Measurements from ENCODE around the gene CCDC97. TPM values are rescaled to one million over a fixed set of nuclear protein-coding genes. Genes with fewer than 3 reads are reported as not detected.

The CCDC97 gene
- total RNA-seq, 1 donor, result 9.0 TPM

DNA sequence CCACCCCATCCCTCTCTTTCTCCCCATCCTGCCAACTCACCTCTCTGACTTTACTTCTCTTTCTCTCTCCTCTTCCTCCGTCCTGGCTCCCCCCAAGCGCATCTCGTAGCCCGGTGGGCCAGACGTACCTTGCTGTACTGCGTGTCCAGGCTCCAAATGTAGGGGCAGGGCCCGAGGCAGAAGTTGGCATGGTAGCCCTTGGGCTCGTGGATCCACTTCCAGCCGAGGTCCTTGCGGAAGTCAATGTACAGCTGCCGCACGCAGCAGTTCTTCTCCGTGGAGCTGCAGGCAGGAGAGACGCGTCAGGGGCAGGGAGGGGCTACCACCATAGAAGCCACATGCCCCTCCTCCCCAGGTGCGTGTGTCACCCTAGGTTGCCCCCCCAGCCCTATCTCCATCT, 22.0 kb downstream of the CCDC97 start:
- Histone ChIP-seq H2AFZ (ENCODE audit: low read length) (no peak overlapping the region), H3K27ac (ENCODE audit: low read depth, low read length) (no peak overlapping the region), H3K27me3 (ENCODE audit: insufficient read depth, low read length) (no peaks in the 10 kb centered on the region), H3K4me3 (ENCODE audit: insufficient read depth, low read length) (no peak overlapping the region), H3K4me2 (ENCODE audit: insufficient read depth, low read length) (no peak overlapping the region), H3K79me2 (ENCODE audit: insufficient read depth, low read length) (peaks cover 12% of the 10 kb centered on the region), H4K20me1 (ENCODE audit: insufficient read depth, low read length) (no peaks in the 10 kb centered on the region), H3K9me3 (ENCODE audit: low read depth, low read length) (no peaks in the 10 kb centered on the region), H3K36me3 (ENCODE audit: insufficient read depth, low read length) (peaks cover 41% of the 10 kb centered on the region), H3K4me1 (ENCODE audit: insufficient read depth, low read length) (peaks cover 21% of the 10 kb centered on the region)
- TF ChIP-seq, protein P1, sequence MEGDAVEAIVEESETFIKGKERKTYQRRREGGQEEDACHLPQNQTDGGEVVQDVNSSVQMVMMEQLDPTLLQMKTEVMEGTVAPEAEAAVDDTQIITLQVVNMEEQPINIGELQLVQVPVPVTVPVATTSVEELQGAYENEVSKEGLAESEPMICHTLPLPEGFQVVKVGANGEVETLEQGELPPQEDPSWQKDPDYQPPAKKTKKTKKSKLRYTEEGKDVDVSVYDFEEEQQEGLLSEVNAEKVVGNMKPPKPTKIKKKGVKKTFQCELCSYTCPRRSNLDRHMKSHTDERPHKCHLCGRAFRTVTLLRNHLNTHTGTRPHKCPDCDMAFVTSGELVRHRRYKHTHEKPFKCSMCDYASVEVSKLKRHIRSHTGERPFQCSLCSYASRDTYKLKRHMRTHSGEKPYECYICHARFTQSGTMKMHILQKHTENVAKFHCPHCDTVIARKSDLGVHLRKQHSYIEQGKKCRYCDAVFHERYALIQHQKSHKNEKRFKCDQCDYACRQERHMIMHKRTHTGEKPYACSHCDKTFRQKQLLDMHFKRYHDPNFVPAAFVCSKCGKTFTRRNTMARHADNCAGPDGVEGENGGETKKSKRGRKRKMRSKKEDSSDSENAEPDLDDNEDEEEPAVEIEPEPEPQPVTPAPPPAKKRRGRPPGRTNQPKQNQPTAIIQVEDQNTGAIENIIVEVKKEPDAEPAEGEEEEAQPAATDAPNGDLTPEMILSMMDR (IDR thresholded peaks at IDR 0.05; ENCODE audit: extremely low read depth, low read depth, low read length), result no peak
- DNase-seq (ENCODE audit: insufficient read length, low spot score, missing footprints), result peak; percentile 52

DNA sequence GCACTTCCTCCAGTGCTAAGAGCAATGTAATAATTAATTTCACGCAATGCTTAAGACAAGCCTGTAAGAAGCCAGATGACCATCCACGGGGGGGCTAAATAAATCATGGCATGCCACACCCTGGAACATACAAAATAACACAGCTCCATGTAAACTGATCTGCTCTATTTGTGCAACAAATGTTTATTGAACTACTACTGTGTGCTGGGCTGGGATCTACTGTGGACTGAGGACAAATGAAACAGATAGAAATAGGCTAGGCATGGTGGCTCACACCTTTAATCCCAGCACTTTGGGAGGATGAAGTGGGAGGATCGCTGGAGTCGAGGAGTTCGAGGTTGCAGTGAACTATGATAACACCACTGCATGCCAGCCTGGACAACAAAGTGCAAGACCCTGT, 22.5 kb downstream of the CCDC97 start:
- H3K27me3 ChIP-seq (ENCODE audit: insufficient read depth, low read length), result no peaks in the 10 kb centered on the region
- no peaks in the 10 kb centered on the region for H3K9me3 ChIP-seq (ENCODE audit: low read depth, low read length)
- no peak overlapping the region for H2AFZ ChIP-seq (ENCODE audit: low read length)

DNA sequence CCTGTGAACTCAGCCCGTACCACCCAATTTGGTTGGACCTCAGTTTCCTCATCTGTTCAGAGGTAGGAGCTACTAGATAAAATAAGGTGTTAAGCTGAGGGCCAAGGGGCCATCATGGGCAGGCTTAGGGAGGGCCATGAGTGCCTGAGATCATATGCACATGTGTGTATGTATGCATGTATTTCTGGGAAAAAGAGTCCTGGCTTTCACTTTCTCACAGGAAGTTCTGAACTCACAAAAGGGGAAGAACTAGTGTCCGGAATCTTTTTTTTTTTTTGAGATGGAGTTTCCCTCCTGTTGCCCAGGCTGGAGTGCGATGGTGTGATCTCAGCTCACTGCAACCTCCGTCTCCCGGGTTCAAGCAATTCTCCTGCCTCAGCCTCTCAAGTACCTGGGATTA, 24.8 kb downstream of the CCDC97 start:
- Histone ChIP-seq H3K4me1 (ENCODE audit: insufficient read depth, low read length) (no peaks in the 10 kb centered on the region), H3K36me3 (ENCODE audit: insufficient read depth, low read length) (peaks cover 57% of the 10 kb centered on the region), H3K4me2 (ENCODE audit: insufficient read depth, low read length) (no peak overlapping the region), H3K27ac (ENCODE audit: low read depth, low read length) (no peak overlapping the region), H2AFZ (ENCODE audit: low read length) (no peak overlapping the region), H3K4me3 (ENCODE audit: insufficient read depth, low read length) (no peak overlapping the region), H4K20me1 (ENCODE audit: insufficient read depth, low read length) (peaks cover 2% of the 10 kb centered on the region), H3K79me2 (ENCODE audit: insufficient read depth, low read length) (peaks cover 13% of the 10 kb centered on the region), H3K27me3 (ENCODE audit: insufficient read depth, low read length) (no peaks in the 10 kb centered on the region), H3K9me3 (ENCODE audit: low read depth, low read length) (no peaks in the 10 kb centered on the region)
- TF ChIP-seq, protein P1 (IDR thresholded peaks at IDR 0.05; ENCODE audit: extremely low read depth, low read depth, low read length), result no peak
- no peak for DNase-seq (ENCODE audit: insufficient read length, low spot score, missing footprints)

More for the DNA sequence above, 22.5 kb downstream of the CCDC97 start:
- Histone ChIP-seq H3K36me3 (ENCODE audit: insufficient read depth, low read length) (peaks cover 44% of the 10 kb centered on the region), H3K79me2 (ENCODE audit: insufficient read depth, low read length) (peaks cover 10% of the 10 kb centered on the region), H3K4me3 (ENCODE audit: insufficient read depth, low read length) (no peak overlapping the region), H3K4me1 (ENCODE audit: insufficient read depth, low read length) (peaks cover 17% of the 10 kb centered on the region), H3K4me2 (ENCODE audit: insufficient read depth, low read length) (no peak overlapping the region), H3K27ac (ENCODE audit: low read depth, low read length) (no peak overlapping the region), H4K20me1 (ENCODE audit: insufficient read depth, low read length) (no peaks in the 10 kb centered on the region)
- TF ChIP-seq, protein P1 (IDR thresholded peaks at IDR 0.05; ENCODE audit: extremely low read depth, low read depth, low read length), result no peak
- peak; percentile 71 for DNase-seq (ENCODE audit: insufficient read length, low spot score, missing footprints)

DNA sequence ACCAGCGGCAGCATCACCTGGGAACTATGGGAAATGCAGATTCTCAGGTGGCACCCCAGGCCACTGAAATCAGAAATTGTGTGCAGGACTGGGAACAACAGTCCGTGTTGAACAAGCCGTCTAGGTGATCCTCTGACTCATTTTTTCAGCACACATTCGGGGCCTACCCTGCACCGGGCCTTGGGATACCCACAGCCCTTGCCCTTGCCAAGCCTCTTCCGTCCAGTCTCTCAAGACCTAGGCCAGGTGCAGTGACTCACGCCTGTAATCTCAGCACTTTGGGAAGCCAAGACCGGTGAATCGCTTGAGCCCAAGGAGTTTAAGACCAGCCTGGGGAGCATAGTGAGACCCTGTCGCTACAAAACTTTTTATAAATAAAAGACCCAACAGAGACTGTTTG, 25.5 kb downstream of the CCDC97 start:
- no peaks in the 10 kb centered on the region for H3K4me1 ChIP-seq (ENCODE audit: insufficient read depth, low read length)
- peaks cover 4% of the 10 kb centered on the region for H4K20me1 ChIP-seq (ENCODE audit: insufficient read depth, low read length)
- H3K27me3 ChIP-seq (ENCODE audit: insufficient read depth, low read length), result no peaks in the 10 kb centered on the region
- no peak overlapping the region for H3K27ac ChIP-seq (ENCODE audit: low read depth, low read length)
- no peak overlapping the region for H3K4me2 ChIP-seq (ENCODE audit: insufficient read depth, low read length)
- TF ChIP-seq, protein P1 (IDR thresholded peaks at IDR 0.05; ENCODE audit: extremely low read depth, low read depth, low read length), result no peak
- H3K4me3 ChIP-seq (ENCODE audit: insufficient read depth, low read length), result no peak overlapping the region
- H2AFZ ChIP-seq (ENCODE audit: low read length), result no peak overlapping the region
- DNase-seq (ENCODE audit: insufficient read length, low spot score, missing footprints), result peak; percentile 78
- H3K79me2 ChIP-seq (ENCODE audit: insufficient read depth, low read length), result peaks cover 13% of the 10 kb centered on the region
- H3K36me3 ChIP-seq (ENCODE audit: insufficient read depth, low read length), result peaks cover 53% of the 10 kb centered on the region
- H3K9me3 ChIP-seq (ENCODE audit: low read depth, low read length), result no peaks in the 10 kb centered on the region
